Mesendoderm (in vitro differentiated cells): ENCODE measurements around the gene CACNA2D4.

ENCODE experiments used
- DNase-seq: peaks from one replicate; pipeline ENCODE4 v3.0.0; 2013
- H2AK5ac ChIP-seq: 2 replicates; pipeline ENCODE4 v1.6.1; 2013; ENCODE audit warnings: low read length, inconsistent platforms
- H2BK120ac ChIP-seq: 2 replicates; pipeline ENCODE4 v1.6.1; 2013; ENCODE audit warnings: low read depth, mild to moderate bottlenecking, low read length, moderate library complexity, mixed read lengths
- H2BK15ac ChIP-seq: replicated peaks from 2 replicates; pipeline ENCODE4 v1.6.1; 2013; ENCODE audit warnings: low read depth, mild to moderate bottlenecking, moderate library complexity
- H2BK5ac ChIP-seq: 2 replicates; pipeline ENCODE4 v1.6.1; 2013; ENCODE audit warnings: low read length, inconsistent platforms
- H3K18ac ChIP-seq: 2 replicates; pipeline ENCODE4 v1.6.1; 2013; ENCODE audit warnings: mild to moderate bottlenecking, low read length, mixed read lengths
- H3K23ac ChIP-seq: one replicate; pipeline ENCODE4 v1.6.1; 2013; ENCODE audit warnings: low read length
- H3K27ac ChIP-seq: 2 replicates; pipeline ENCODE4 v1.5.1; 2013; ENCODE audit warnings: low read depth, mild to moderate bottlenecking, inconsistent platforms, low read length, moderate library complexity
- H3K27me3 ChIP-seq: 2 replicates; pipeline ENCODE4 v1.6.1; 2013; ENCODE audit warnings: low read length, control low read depth, mild to moderate bottlenecking, inconsistent platforms; ENCODE audit not compliant: insufficient read depth, poor library complexity
- H3K36me3 ChIP-seq: 2 replicates; pipeline ENCODE4 v1.6.1; 2013; ENCODE audit warnings: low read length, inconsistent platforms; ENCODE audit not compliant: control insufficient read depth, insufficient read depth
- H3K4ac ChIP-seq: one replicate; pipeline ENCODE4 v1.6.1; 2013; ENCODE audit warnings: low read depth, mild to moderate bottlenecking, low read length, moderate library complexity
- H3K4me1 ChIP-seq: 2 replicates; pipeline ENCODE4 v1.6.1; 2013; ENCODE audit warnings: low read depth, low read length, inconsistent platforms; ENCODE audit not compliant: control insufficient read depth
- H3K4me2 ChIP-seq: 2 replicates; pipeline ENCODE4 v1.6.1; 2013; ENCODE audit warnings: low read length
- H3K4me3 ChIP-seq: 2 replicates; pipeline ENCODE4 v1.5.1; 2013; ENCODE audit warnings: mild to moderate bottlenecking, low read length
- H3K56ac ChIP-seq: one replicate; pipeline ENCODE4 v1.6.1; 2013; ENCODE audit warnings: low read length
- H3K79me1 ChIP-seq: 2 replicates; pipeline ENCODE4 v1.6.1; 2013; ENCODE audit warnings: low read length, inconsistent platforms
- H3K79me2 ChIP-seq: 2 replicates; pipeline ENCODE4 v1.6.1; 2013; ENCODE audit warnings: mild to moderate bottlenecking, low read length; ENCODE audit not compliant: control insufficient read depth, insufficient read depth
- H3K9ac ChIP-seq: 2 replicates; pipeline ENCODE4 v1.6.1; 2013; ENCODE audit warnings: low read length, inconsistent platforms
- H4K5ac ChIP-seq: one replicate; pipeline ENCODE4 v1.6.1; 2013; ENCODE audit warnings: low read length
- H4K8ac ChIP-seq: one replicate; pipeline ENCODE4 v1.6.1; 2013; ENCODE audit warnings: low read depth, mild to moderate bottlenecking, control low read depth, low read length, moderate library complexity
- WGBS: extraction: QIAGEN DNeasy Blood & Tissue Kit; methylation state at CpG from one replicate; pipeline ENCODE4 v1.1.7; 2013; ENCODE audit warnings: low lambda C conversion rate, missing lambda C conversion rate; ENCODE audit not compliant: insufficient coverage; ENCODE audit errors: extremely low coverage; 5-methylcytosine and 5-hydroxymethylcytosine counted together

Gene CACNA2D4

GRCh38 chr12:1767407-1768090, 150.9 kb downstream of the CACNA2D4 start:
- Histone ChIP-seq H3K79me1 (peaks cover 2% of the 10 kb centered on the region), H3K27me3 (no peaks in the 10 kb centered on the region), H3K23ac (no peak overlapping the region), H4K5ac (no peak overlapping the region), H3K27ac (no peak overlapping the region), H2BK5ac (no peak overlapping the region), H3K4me1 (no peaks in the 10 kb centered on the region), H3K9ac (no peak overlapping the region), H3K36me3 (no peaks in the 10 kb centered on the region), H4K8ac (no peak overlapping the region), H3K79me2 (no peaks in the 10 kb centered on the region), H3K4me3 (no peak overlapping the region), H3K4me2 (no peak overlapping the region), H3K18ac (no peak overlapping the region), H3K56ac (no peak overlapping the region), H2BK120ac (no peak overlapping the region), H3K4ac (no peak overlapping the region), H2BK15ac (no peak overlapping the region), H2AK5ac (no peak overlapping the region)
- DNase-seq = no peak
- no CpG with 5 or more reads among the region's 1 CpG for WGBS

GRCh38 chr12:1766110-1766509, 152.3 kb downstream of the CACNA2D4 start:
- no CpG with 5 or more reads among the region's 1 CpG for WGBS
- Histone ChIP-seq H3K36me3 (no peaks in the 10 kb centered on the region), H3K56ac (no peak overlapping the region), H2AK5ac (no peak overlapping the region), H3K18ac (no peak overlapping the region), H3K23ac (no peak overlapping the region), H2BK5ac (no peak overlapping the region), H3K27me3 (no peaks in the 10 kb centered on the region), H3K4me2 (no peak overlapping the region), H2BK15ac (no peak overlapping the region), H3K9ac (no peak overlapping the region), H4K5ac (no peak overlapping the region), H3K27ac (no peak overlapping the region), H3K4me1 (no peaks in the 10 kb centered on the region), H4K8ac (no peak overlapping the region), H2BK120ac (no peak overlapping the region), H3K79me2 (no peaks in the 10 kb centered on the region), H3K4ac (no peak overlapping the region), H3K4me3 (no peak overlapping the region), H3K79me1 (peaks cover 2% of the 10 kb centered on the region)
- DNase-seq = no peak

GRCh38 chr12:1763153-1763552, 155.3 kb downstream of the CACNA2D4 start:
- H2BK120ac ChIP-seq = no peak overlapping the region
- no peak overlapping the region for H3K18ac ChIP-seq
- H2BK15ac ChIP-seq = no peak overlapping the region
- H3K9ac ChIP-seq = no peak overlapping the region
- no peak overlapping the region for H2BK5ac ChIP-seq
- no peak overlapping the region for H3K4ac ChIP-seq
- H3K36me3 ChIP-seq = no peaks in the 10 kb centered on the region
- DNase-seq = no peak
- no peaks in the 10 kb centered on the region for H3K27me3 ChIP-seq
- H4K5ac ChIP-seq = no peak overlapping the region
- peaks cover 2% of the 10 kb centered on the region for H3K79me1 ChIP-seq
- H3K27ac ChIP-seq = no peak overlapping the region
- no peaks in the 10 kb centered on the region for H3K4me1 ChIP-seq
- H3K56ac ChIP-seq = no peak overlapping the region
- no peaks in the 10 kb centered on the region for H3K79me2 ChIP-seq
- H3K23ac ChIP-seq = no peak overlapping the region
- WGBS = no CpG with 5 or more reads among the region's 2 CpGs
- no peak overlapping the region for H3K4me3 ChIP-seq
- H4K8ac ChIP-seq = no peak overlapping the region
- H2AK5ac ChIP-seq = no peak overlapping the region
- H3K4me2 ChIP-seq = no peak overlapping the region

- H3K18ac ChIP-seq = no peak overlapping the region
- H3K9ac ChIP-seq = no peak overlapping the region
- no peak overlapping the region for H4K8ac ChIP-seq
- H2BK15ac ChIP-seq = no peak overlapping the region
- no peak overlapping the region for H3K23ac ChIP-seq
- H3K56ac ChIP-seq = no peak overlapping the region
- H3K36me3 ChIP-seq = no peaks in the 10 kb centered on the region
- H3K4ac ChIP-seq = no peak overlapping the region
- H2BK120ac ChIP-seq = no peak overlapping the region
- H2AK5ac ChIP-seq = no peak overlapping the region
- WGBS = no CpG with 5 or more reads among the region's 3 CpGs
- no peaks in the 10 kb centered on the region for H3K4me1 ChIP-seq
- H2BK5ac ChIP-seq = no peak overlapping the region
- H3K4me2 ChIP-seq = no peak overlapping the region
- no peaks in the 10 kb centered on the region for H3K79me2 ChIP-seq
- no peaks in the 10 kb centered on the region for H3K27me3 ChIP-seq
- DNase-seq = no peak
- no peak overlapping the region for H3K4me3 ChIP-seq
- H3K27ac ChIP-seq = no peak overlapping the region
- H3K79me1 ChIP-seq = peaks cover 2% of the 10 kb centered on the region
- H4K5ac ChIP-seq = no peak overlapping the region
These were observed 156.6 kb downstream of the CACNA2D4 start for GRCh38 chr12:1761857-1762256.

- Histone ChIP-seq H3K56ac (no peak overlapping the region), H4K8ac (no peak overlapping the region), H2BK5ac (no peak overlapping the region), H3K36me3 (no peaks in the 10 kb centered on the region), H3K4me2 (no peak overlapping the region), H3K79me2 (no peaks in the 10 kb centered on the region), H3K4ac (no peak overlapping the region), H3K27me3 (no peaks in the 10 kb centered on the region), H3K23ac (no peak overlapping the region), H4K5ac (no peak overlapping the region), H3K4me1 (no peaks in the 10 kb centered on the region), H2BK15ac (no peak overlapping the region), H2BK120ac (no peak overlapping the region), H3K27ac (no peak overlapping the region), H3K4me3 (no peak overlapping the region), H3K9ac (no peak overlapping the region), H2AK5ac (no peak overlapping the region), H3K18ac (no peak overlapping the region), H3K79me1 (peaks cover 4% of the 10 kb centered on the region)
- DNase-seq = peak; percentile 51
- no CpG with 5 or more reads among the region's 2 CpGs for WGBS
These were observed 157.7 kb downstream of the CACNA2D4 start for GRCh38 chr12:1760566-1761382.
